Midbrain (tissue), 1 donor: ENCODE results near the gene TMEM131L.
"Not testable (repeated sequence)": the region's sequence is repeated elsewhere in the genome, so short reads cannot be mapped to it uniquely, and the experiment has no call there.

Source experiments
- DNase-seq: peaks from one replicate; lab custom pipeline; 2025; lab: John Stamatoyannopoulos, UW

TMEM131L gene

DNA sequence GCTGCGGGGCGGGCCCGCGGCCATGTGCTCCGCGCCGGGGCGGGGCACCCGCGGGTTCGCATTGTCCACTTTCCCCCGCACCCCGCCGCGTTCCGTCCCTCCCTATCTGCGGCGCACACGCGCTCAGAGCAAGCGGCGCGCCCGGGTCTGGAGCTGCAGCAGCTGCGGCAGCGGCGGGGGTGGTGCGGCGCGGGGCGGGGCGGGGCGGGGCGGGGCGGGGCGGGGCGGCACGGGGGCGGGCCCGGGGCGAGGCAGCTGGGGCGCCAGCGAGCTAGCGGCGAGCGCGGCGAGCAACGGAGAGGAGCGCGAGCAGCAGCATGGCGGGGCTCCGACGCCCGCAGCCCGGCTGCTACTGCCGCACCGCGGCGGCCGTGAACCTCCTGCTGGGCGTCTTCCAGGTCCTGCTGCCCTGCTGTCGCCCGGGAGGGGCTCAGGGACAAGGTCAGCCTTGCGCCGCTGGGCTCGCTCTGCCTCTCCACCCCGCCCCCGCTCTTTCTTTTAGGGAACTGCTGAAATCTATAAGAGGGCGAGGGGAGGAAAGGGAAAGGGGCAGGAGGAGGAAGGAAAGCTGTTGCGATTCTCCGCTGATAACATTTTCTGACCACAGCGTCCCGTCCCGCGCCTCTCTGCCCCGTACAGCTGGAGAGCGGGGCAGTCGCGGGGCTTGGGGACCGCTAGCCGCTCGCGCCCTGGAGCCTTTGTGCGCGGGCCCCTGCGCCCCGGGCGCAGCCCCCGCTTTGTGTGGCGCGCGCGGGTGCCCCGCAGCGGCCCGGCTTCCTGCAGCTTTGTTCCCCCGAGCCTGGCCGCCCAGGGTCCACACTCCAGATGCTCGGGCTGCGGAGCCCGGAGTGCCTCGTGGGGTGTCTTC is at the start of gene TMEM131L:
Gene TMEM131L, plus strand, starts transcription at position 280 of the 868 bp plus-strand sequence. Its CDS starts 38 bp downstream, at position 318.
- peak; percentile 73 for DNase-seq

DNA sequence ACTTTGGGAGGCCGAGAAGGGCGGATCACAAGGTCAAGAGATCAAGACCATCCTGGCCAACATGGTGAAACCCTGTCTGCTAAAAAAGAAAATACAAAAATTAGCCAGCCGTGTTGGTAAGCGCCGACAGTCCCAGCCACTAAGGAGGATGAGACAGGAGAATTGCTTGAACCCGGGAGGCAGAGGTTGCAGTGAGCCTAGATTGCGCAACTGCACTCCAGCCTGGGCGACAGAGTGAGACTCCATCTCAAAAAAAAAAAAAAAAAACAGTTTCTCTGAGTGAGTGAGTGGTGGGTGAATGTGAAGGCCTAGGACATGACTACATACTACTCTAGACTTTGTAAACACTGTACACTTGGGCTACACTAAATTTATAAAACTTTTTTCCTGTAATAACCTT is 49.7 kb upstream of the TMEM131L start:
- not testable (repeated sequence) for DNase-seq

GRCh38 chr4:153418121-153418520 is 48.0 kb upstream of the TMEM131L start:
- no peak for DNase-seq

GRCh38 chr4:153418558-153418957 is 47.6 kb upstream of the TMEM131L start:
- no peak for DNase-seq

DNA sequence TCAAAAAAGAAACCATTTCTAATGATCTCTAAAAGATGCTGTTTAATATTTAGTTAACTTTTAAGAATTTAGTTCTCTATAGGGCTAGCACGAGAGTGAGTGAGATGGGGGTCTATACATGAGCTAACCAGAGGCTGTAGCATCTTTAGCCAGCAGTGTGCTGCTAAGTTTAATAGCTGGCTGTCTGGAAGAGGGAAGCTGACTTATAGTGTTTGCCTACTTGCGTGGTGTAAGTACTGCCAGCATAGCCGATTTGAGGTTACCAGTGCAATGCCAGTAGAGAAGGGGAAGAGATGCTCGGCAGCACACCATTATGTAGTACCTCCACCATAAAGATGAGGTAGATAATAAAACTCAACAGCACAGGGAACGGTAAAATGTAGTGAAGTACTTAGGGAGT is 47.1 kb upstream of the TMEM131L start:
- no peak for DNase-seq

- no peak for DNase-seq
These were observed 46.4 kb upstream of the TMEM131L start for GRCh38 chr4:153419673-153420278.

GRCh38 chr4:153420361-153420760 is 45.8 kb upstream of the TMEM131L start:
- no peak for DNase-seq

GRCh38 chr4:153421941-153422340 is 44.2 kb upstream of the TMEM131L start:
- no peak for DNase-seq

DNA sequence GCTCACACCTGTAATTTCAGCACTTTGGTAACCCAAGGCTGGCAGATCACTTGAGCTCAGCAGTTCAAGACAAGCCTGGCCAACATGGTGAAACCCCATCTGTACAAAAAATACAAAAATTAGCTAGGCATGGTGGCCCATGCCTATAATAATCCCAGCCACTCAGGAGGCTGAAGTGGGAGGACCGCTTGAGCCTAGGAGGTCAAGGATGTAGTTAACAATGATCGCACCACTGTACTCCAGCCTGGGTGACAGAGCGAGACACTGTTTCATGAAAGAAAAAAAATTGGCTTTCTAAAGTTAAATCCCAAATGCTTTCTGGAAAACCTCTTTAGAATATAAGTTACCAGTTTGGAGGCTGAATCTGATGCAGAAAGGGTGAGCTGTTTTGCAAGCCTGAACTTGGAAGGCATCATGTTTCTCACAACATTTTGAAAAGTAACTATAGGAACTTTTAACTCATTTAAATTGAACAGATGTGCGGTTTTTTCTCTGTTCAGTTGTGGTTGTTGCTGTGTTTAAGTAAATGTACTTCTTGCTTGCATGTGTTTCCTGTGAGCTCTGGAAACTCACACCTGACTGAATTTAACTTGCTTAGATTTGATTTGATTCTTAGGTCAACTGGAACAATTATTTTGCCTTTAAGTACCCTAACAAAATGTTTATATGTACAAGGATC is 39.8 kb upstream of the TMEM131L start:
- no peak for DNase-seq

GRCh38 chr4:153427363-153428071 is 38.6 kb upstream of the TMEM131L start:
- no peak for DNase-seq

GRCh38 chr4:153428941-153429475 is 37.2 kb upstream of the TMEM131L start:
- DNase-seq, result no peak

- DNase-seq, result no peak
These were observed 33.0 kb upstream of the TMEM131L start for GRCh38 chr4:153432965-153433753.

DNA sequence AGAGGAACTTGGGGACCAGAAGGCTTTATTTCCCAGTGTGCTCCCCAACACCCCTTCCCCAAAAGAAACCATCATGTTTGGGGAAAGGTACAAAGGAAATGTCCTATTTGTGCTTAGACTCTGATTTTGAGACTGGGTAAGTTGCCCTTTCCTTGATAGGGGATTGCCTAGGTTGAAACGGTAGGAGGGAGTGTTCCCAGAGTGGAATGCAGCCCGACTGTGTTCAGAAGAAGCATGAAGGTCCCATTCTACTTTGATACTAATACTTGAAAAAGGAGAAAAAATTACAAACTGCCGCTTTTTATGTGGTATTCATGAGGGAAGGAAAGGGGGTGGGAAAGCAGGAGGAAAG is 32.4 kb upstream of the TMEM131L start:
- DNase-seq, result no peak

- DNase-seq, result no peak
These were observed 32.0 kb upstream of the TMEM131L start for GRCh38 chr4:153434190-153434589.

- DNase-seq, result no peak
These were observed 27.0 kb upstream of the TMEM131L start for GRCh38 chr4:153438916-153439756.

DNA sequence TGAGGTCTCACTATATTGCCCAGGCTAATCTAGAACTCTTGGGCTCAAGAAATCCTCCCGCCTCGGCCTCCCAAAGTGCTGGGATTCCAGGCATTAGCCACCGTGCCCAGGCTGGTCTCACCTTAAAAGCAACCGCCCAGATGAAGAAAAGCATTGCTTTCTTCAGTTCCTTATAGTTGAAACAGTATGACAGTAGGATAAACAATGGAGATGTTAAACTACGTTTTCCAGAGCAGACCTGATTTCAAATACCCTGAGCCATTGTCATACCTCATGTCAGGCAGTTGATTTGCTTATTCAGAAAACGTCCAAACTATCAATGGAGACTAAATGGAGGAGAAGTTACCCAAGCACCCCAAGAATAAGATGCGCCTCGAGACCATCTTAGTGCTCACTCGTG is 26.3 kb upstream of the TMEM131L start:
- no peak for DNase-seq

- no peak for DNase-seq
These were observed 25.7 kb upstream of the TMEM131L start for GRCh38 chr4:153440475-153440874.

DNA sequence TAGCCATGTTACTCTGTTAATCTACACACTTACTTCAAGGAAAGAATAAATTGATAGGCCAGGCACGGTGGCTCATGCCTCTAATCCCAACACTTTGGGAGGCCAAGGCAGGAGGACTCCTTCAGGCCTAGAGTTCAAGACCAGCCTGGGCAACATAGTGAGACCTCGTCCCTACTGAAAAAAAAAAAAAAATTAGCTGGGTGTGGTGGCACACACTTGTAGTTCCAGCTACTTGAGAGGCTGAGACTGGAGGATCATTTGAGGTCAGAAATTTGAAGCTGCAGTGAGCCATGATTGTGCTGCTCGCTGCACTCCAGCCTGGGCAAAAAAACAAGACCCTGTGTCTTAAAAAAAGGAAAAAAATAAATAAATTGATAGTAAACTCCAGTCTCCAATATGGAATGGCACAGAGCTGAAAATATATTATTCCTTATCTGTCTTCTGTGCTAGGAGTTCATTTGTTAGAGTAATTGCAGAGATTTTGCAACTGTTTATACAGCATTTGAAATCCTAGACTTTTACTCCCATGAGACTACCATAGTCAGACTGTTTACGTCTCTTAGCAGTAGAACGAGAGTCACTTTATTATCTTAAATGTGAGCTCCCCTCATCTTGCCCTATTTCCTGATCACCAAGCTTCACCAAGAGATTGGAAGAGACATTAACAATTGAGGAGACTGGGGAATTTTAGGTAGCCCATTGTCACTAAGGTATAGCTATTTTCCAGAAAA is 18.8 kb upstream of the TMEM131L start:
- DNase-seq, result no peak

DNA sequence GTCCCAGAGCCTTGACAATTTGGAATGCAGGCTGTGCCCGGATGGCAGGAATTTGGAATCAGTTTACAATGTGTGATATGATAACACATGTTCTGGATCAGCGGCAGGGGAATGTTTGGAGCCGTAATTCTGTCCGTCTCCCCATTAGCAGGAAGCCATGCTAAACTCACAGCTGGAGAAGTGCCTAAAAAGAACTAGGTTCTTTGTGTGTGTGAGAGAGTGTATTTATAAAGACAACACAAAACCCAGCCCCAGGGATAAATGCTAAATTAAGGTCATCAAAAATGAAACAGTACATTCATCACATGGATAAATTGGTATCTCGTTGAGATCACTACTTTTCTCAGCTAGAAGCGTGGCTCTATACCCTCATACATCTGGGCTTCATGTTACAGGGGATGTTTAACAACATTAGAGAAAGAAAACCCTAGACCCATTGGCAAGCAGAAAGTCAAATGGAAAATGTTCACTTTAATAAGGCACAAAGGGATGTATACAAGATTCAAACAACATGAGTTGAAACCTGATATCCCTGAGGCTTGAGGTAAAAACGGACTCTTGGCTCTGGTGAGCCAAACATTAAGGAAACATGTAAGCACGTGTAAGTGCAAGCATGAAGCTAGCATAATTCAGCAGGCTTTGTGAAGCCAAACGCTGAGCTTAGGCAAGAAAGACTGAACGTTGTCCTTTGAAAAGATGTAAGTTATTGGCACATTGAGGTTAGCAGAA is 18.0 kb upstream of the TMEM131L start:
- DNase-seq, result no peak
